Gastrocnemius medialis (tissue), 4 donors: ENCODE data around the gene CAND2. TPM values are rescaled to one million over a fixed set of nuclear protein-coding genes. Genes with fewer than 3 reads are reported as not detected.
A peak's percentile ranks its signal among the peaks of the same experiment; 100 is the strongest.

Experiments used
- ATAC-seq, 2 donors: fragments of 150-250 bp; one replicate each; pipeline ENCODE4 v1.9.1; 2016
- DNase-seq, 2 donors: peaks; one replicate each; pipeline ENCODE4 v3.0.0-alpha.2; 2019
- H3K27ac ChIP-seq, 4 donors: fragments of 200-600 bp; sonication (generic); 1 replicate in 1 of 4; 2 replicates in 3 of 4; pipeline ENCODE4 v1.5.1; 2016 to 2018; ENCODE audit warnings: mild to moderate bottlenecking in 2 of 4, moderate library complexity in 1 of 4
- H3K27me3 ChIP-seq, 3 donors: fragments of 200-600 bp; sonication (generic) in 2 of 3; 1 replicate in 1 of 3; 2 replicates in 2 of 3; pipeline versions ENCODE4 v1.5.1 to v1.6.0; 2016 to 2019; ENCODE audit warnings: mild to moderate bottlenecking in 1 of 3, moderate library complexity in 1 of 3
- H3K36me3 ChIP-seq, 2 donors: fragments of 200-600 bp; sonication (generic) in 1 of 2; one replicate each; pipeline ENCODE4 v1.5.1; 2017 to 2018
- H3K4me1 ChIP-seq, 2 donors: fragments of 200-600 bp; sonication (generic) in 1 of 2; one replicate each; pipeline ENCODE4 v1.5.1; 2016 to 2017; ENCODE audit warnings: mild to moderate bottlenecking in 2 of 2
- H3K4me3 ChIP-seq, 4 donors: fragments of 200-600 bp; sonication (generic) in 3 of 4; 1 replicate in 1 of 4; 2 replicates in 3 of 4; pipeline ENCODE4 v1.5.1; 2016 to 2019; ENCODE audit warnings: mild to moderate bottlenecking in 2 of 4
- H3K9me3 ChIP-seq, 3 donors: fragments of 200-600 bp; sonication (generic) in 2 of 3; 1 replicate in 1 of 3; 2 replicates in 2 of 3; pipeline ENCODE4 v1.5.1; 2016 to 2019
- CTCF ChIP-seq, 5 experiments: fragments of 450-650 bp in 3 of 5; fragments of 200-600 bp in 2 of 5; sonication (generic) in 2 of 5; IDR thresholded peaks in 4 of 5; conservative IDR thresholded peaks in 1 of 5; 1 replicate in 4 of 5; 2 replicates in 1 of 5; pipeline ENCODE4 v1.5.1; 2016 to 2019; ENCODE audit warnings: antibody characterized with exemption in 5 of 5, mild to moderate bottlenecking in 3 of 5, moderate library complexity in 3 of 5
- POLR2A ChIP-seq, 2 donors: fragments of 450-650 bp; IDR thresholded peaks; one replicate each; pipeline ENCODE4 v1.6.1; 2017; ENCODE audit warnings: antibody characterized with exemption in 2 of 2, mild to moderate bottlenecking in 2 of 2, moderate library complexity in 2 of 2
- in situ Hi-C, 4 donors: fragments of 200-750 bp; cut with MboI; loops; one replicate each; pipeline versions ENCODE4 v1.15.0 to v1.8.0; 2017; ENCODE audit warnings: low sequenced_read_pairs in 4 of 4
- intact Hi-C: fragments of 100-400 bp; cut with DNase I; formaldehyde crosslinking; loops from one replicate; pipeline ENCODE4 v1.15.1; 2023; ENCODE audit warnings: low total_unique reads
- total RNA-seq, 4 donors: library from RNA; depleted of rRNA; stranded (reverse); fragments of >200 nt; gene quantifications; one replicate each; pipeline versions ENCODE4 v1.1.0 to v1.2.3, GENCODE V29; 2016

Gene CAND2
- total RNA-seq, 4 donors from 2014 or later: 133 to 308 (median 181) TPM

DNA sequence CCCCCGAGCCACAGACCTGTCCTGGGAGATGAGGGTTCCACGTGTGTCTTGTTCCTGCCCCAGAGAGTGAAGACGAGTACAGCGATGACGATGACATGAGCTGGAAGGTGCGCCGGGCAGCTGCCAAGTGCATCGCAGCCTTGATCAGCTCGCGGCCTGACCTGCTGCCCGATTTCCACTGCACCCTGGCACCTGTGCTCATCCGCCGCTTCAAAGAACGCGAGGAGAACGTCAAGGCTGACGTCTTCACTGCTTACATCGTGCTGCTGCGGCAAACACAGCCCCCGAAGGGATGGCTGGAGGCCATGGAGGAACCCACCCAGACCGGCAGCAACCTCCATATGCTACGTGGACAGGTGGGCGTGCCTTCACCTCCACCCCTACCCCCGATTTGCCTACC is 18.6 kb downstream of the CAND2 start:
- peaks cover under 1 to 46% of the 10 kb centered on the region in 2 donors for H3K36me3 ChIP-seq
- H3K27ac ChIP-seq: peak overlapping the region in 2 of 4 donors; percentile 69 to 74
- intact Hi-C loops: no loop called here

DNA sequence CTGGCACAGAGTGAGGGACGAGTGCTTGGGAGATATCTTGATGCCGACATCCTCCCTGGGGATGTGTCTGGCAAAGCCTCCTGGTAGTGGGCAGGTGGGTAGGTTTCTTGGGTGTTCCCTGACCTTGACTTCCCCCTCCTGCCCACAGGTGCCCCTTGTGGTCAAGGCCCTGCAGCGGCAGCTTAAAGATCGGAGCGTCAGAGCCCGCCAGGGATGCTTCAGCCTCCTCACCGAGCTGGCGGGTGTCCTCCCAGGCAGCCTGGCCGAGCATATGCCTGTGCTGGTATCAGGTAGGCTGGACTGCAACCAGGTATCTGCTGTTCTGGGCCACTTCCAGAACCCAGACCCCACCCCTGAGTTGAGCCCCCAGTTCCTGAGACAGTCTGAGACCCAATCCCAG is 19.2 kb downstream of the CAND2 start:
- Histone ChIP-seq H3K4me3 (no peak overlapping the region), H3K4me1 (peaks cover 15 to 17% of the 10 kb centered on the region in 2 donors), H3K36me3 (peaks cover 2 to 52% of the 10 kb centered on the region in 2 donors), H3K27me3 (no peaks in the 10 kb centered on the region), H3K27ac (peak overlapping the region in 2 of 4 donors; percentile 69 to 74), H3K9me3 (no peaks in the 10 kb centered on the region)
- intact Hi-C loops (no loop called here), in situ Hi-C loops (no loop called here)
- DNase-seq (peak in 1 of 2 donors; percentile 57), ATAC-seq (peak in 1 of 2 donors; percentile 13)
- TF ChIP-seq POLR2A (IDR thresholded peaks at IDR 0.05) (no peak), CTCF (IDR thresholded peaks at IDR 0.05 in 4 of 5, conservative IDR thresholded peaks at IDR 0.05 in 1 of 5) (no peak)

More for the DNA sequence above, 18.6 kb downstream of the CAND2 start:
- ATAC-seq (no peak), DNase-seq (no peak)
- in situ Hi-C loops: no loop called here
- Histone ChIP-seq H3K4me3 (no peak overlapping the region), H3K27me3 (no peaks in the 10 kb centered on the region), H3K9me3 (no peaks in the 10 kb centered on the region), H3K4me1 (peaks cover 18 to 23% of the 10 kb centered on the region in 2 donors)
- no peak for TF ChIP-seq CTCF (IDR thresholded peaks at IDR 0.05 in 4 of 5, conservative IDR thresholded peaks at IDR 0.05 in 1 of 5)
- no peak for TF ChIP-seq POLR2A (IDR thresholded peaks at IDR 0.05)

- Histone ChIP-seq H3K9me3 (no peaks in the 10 kb centered on the region), H3K27me3 (no peaks in the 10 kb centered on the region), H3K4me3 (no peak overlapping the region), H3K4me1 (peaks cover 10 to 17% of the 10 kb centered on the region in 2 donors), H3K36me3 (peaks cover 2 to 60% of the 10 kb centered on the region in 2 donors), H3K27ac (peak overlapping the region; percentile 12 to 74 (median 40))
- ATAC-seq: peak in 1 of 2 donors; percentile 65
- peak in 1 of 2 donors; percentile 77 for DNase-seq
- in situ Hi-C loops: no loop called here
- TF ChIP-seq CTCF (IDR thresholded peaks at IDR 0.05 in 4 of 5, conservative IDR thresholded peaks at IDR 0.05 in 1 of 5): no peak
- intact Hi-C loops: no loop called here
Observed at GRCh38 chr3:12816521-12817342, 20.3 kb downstream of the CAND2 start.

DNA sequence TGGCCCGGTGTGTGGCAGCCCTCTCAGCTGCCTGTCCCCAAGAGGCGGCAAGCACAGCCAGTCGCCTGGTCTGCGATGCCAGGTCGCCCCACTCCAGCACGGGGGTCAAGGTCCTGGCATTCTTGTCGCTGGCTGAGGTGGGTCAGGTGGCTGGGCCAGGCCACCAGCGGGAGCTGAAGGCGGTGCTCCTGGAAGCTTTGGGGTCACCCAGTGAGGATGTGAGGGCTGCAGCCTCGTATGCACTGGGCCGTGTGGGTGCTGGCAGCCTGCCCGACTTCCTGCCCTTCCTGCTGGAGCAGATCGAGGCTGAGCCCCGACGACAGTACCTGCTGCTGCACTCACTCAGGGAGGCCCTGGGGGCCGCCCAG is 20.8 kb downstream of the CAND2 start:
- in situ Hi-C loops: no loop called here
- Histone ChIP-seq H3K4me3 (no peak overlapping the region), H3K36me3 (peaks cover 2 to 64% of the 10 kb centered on the region in 2 donors), H3K27ac (peak overlapping the region in 3 of 4 donors; percentile 20 to 74 (median 60)), H3K27me3 (no peaks in the 10 kb centered on the region), H3K9me3 (no peaks in the 10 kb centered on the region), H3K4me1 (peaks cover 10 to 17% of the 10 kb centered on the region in 2 donors)
- DNase-seq (no peak), ATAC-seq (peak in 1 of 2 donors; percentile 3)
- intact Hi-C loops: no loop called here
- TF ChIP-seq CTCF (IDR thresholded peaks at IDR 0.05 in 4 of 5, conservative IDR thresholded peaks at IDR 0.05 in 1 of 5) (no peak), POLR2A (IDR thresholded peaks at IDR 0.05) (no peak)
